AG09309 (cell line): ENCODE data around the gene CYP27A1.

Experiments
- DNase-seq: peaks from one replicate; pipeline ENCODE4 v3.0.0-alpha.2; 2010; ENCODE audit warnings: low read depth
- H3K4me3 ChIP-seq: 2 replicates; pipeline ENCODE4 v1.5.1; 2011; ENCODE audit warnings: mild to moderate bottlenecking, low read depth, low read length, moderate library complexity; ENCODE audit not compliant: control insufficient read depth
- TF ChIP-seq, protein P1 (sequence below): IDR thresholded peaks from 2 replicates; pipeline ENCODE4 v1.5.1; 2011; ENCODE audit warnings: mild to moderate bottlenecking, low read depth, low read length, inconsistent platforms; ENCODE audit not compliant: insufficient read depth, control insufficient read depth; ENCODE audit errors: missing control alignments

The CYP27A1 gene

DNA sequence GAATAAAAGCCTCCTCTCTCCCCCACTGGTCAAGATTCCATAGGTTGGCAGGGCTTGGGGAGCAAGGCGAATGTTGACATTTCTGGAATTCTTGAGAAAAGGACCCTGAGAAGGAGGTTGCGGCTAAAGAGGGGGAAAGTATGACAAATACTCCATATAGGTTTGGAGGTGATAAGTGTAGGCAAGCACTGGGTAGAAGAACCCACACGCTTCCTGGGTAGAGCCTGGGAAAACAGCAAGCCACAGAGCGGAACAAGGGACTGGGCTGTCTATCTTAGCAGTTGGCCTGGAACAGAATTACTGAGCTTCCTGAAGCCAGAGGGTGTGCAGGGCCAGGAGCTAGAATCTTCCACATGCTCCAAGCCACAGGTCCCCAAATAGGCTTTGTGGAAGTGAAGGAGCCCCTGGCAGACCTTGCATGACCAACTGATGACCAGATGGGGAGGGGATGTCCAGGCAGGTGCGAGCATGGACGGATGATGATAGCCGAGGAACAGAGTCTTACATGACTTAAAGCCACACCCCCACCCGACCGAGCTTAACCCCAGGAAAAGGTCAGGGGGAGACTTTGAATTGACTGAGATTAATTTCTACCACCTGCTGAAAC, 39.8 kb downstream of the CYP27A1 start:
- DNase-seq = no peak
- TF ChIP-seq, protein P1, sequence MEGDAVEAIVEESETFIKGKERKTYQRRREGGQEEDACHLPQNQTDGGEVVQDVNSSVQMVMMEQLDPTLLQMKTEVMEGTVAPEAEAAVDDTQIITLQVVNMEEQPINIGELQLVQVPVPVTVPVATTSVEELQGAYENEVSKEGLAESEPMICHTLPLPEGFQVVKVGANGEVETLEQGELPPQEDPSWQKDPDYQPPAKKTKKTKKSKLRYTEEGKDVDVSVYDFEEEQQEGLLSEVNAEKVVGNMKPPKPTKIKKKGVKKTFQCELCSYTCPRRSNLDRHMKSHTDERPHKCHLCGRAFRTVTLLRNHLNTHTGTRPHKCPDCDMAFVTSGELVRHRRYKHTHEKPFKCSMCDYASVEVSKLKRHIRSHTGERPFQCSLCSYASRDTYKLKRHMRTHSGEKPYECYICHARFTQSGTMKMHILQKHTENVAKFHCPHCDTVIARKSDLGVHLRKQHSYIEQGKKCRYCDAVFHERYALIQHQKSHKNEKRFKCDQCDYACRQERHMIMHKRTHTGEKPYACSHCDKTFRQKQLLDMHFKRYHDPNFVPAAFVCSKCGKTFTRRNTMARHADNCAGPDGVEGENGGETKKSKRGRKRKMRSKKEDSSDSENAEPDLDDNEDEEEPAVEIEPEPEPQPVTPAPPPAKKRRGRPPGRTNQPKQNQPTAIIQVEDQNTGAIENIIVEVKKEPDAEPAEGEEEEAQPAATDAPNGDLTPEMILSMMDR = no peak
- H3K4me3 ChIP-seq = no peak overlapping the region

DNA sequence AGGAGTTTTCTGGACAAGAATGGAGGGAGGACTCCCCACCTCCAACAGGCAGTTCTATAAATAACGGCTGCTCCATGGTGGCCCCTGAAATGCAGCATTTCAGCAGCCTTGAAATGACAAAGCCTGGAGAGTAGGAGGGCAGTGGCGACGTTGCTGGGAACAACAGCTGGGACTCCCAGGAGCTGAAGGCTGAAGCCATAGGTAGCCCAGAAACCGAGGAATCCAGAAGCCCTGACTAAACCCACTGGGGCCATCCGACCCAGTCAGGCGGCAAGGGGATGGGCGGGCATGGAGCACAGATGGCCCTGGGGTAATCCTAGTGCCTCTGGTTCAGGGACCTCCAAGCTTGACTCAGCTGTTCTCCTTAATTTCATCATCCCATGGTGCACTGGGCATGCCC, 40.7 kb downstream of the CYP27A1 start:
- DNase-seq = no peak
- TF ChIP-seq, protein P1 = no peak
- no peak overlapping the region for H3K4me3 ChIP-seq

DNA sequence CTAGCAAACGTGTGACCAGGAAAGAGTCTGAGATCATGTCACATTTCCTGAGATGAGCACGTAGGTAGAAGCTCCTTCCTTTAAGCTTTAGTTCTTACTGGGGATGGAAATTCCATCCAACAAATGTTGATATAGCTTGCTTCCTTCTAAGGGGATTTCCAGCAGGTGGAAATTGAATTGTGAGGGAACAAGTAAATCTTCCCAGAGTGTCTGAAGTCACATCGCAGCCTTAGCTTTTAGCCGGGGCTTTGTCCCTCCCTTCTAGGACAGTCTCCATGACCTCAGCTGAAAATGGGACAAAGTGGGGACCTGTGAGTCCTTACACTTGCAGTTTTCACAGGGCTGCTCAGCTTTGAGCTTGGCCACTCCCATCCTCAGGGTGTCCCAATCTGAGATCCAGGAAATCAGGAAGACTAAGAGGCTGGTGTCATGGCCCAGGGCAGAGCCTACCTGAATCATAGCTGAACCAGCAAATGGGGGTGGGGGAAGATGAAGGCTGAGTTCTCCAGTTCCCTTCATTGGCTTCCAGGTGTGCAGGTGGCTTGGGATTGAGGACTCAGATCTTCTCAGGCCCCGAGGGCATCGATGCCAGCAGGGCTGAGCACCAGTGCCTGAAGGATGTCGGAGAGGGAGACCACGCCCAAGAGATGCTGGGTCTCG, 41.4 kb downstream of the CYP27A1 start:
- no peak for DNase-seq
- TF ChIP-seq, protein P1 = no peak
- no peak overlapping the region for H3K4me3 ChIP-seq

DNA sequence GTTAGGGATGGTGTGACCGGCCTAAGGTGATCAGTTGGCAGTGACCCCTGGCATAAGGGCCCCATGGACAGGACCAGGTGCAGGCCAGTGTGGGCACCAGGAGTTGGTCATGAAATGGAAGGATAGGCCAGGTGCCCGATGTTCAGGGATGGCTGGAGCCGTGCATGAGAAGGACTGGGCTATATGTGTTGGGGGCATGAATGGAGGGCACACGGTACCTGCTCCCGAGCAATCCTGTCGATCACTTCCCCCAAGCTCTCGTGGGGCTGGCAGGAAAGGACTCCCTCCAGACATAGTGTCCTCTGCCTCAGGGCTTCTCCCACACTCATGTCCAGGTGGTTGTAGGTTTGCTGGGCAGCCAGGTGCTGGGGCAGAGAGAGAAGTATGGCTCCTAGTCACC, 42.1 kb downstream of the CYP27A1 start:
- TF ChIP-seq, protein P1 = no peak
- no peak overlapping the region for H3K4me3 ChIP-seq
- no peak for DNase-seq

DNA sequence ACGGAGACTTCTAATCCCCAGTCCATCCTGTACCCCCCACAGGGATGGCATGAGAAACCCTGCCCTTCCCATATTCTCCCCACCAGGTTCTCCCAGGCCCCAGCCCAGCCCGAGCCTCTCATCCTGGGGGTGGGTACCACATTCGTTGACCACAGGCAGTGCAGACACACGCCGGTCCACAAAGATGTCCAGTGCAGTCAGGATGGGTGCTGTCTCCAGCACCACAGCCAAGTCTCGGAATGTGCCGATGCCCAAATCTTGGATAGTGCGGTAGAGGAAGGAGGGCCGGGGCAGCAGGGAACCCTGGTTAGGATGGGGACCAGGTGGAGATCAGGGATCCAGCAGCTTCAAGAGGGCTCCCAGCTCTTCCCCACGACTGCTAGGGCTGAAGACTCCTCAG, 44.8 kb downstream of the CYP27A1 start:
- TF ChIP-seq, protein P1 = no peak
- no peak overlapping the region for H3K4me3 ChIP-seq
- no peak for DNase-seq

DNA sequence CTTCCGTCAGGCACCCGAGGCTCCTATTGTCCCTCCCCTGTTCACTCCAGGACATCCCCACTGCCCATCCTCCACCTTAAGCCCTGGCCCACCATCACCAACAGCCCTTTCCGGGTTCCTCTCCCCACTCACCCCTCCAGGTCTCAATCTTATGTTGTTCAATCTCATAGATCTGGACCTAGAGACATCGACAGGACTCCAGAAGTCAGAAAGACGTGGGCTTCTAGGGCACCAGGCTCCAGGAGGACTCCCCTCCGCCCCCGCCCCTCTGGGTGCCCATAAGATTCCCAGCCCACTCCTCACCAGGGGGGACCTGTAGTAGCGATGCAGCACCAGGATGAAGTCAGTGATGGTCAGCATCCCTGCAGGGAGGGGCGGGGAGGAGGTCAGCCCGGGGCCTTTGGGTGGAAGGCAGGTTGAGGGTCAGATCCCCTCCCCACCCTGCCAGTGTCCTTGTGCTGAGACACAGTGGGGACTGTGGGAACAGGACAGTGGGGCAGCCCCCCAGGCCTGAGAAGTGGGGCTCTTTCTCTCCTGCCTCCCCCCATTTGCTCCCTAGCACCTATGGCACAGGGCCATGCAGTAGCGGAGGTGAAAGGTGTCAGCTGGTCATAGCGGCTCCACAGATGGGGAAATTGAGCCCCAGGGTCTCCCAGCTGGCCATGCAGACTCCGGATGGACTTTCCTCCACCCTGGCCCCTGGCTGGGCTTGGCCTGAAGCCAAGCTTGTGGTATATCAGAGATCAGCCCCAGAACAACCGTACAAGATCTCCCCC, 45.9 kb downstream of the CYP27A1 start:
- H3K4me3 ChIP-seq = no peak overlapping the region
- DNase-seq = no peak
- TF ChIP-seq, protein P1 = no peak

DNA sequence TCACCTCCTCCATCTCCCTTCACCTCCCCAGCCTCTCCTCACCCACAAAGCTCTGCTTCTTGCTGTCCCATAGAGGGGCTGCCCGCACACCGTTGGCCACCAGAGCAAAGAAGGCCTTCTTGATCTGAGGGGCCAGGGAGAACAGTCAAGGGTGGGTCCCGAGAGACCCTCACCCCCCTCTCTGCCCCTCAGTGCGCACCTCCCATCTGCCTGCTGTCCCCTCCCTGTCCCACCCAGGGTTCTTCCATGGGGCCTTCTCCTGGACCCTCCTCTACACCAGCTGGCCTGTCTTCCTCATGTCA, 46.5 kb downstream of the CYP27A1 start:
- DNase-seq = no peak
- TF ChIP-seq, protein P1 = no peak
- no peak overlapping the region for H3K4me3 ChIP-seq
